Measurements from ENCODE around the gene MCRIP2. TPM values are rescaled to one million over a fixed set of nuclear protein-coding genes. Genes with fewer than 3 reads are reported as not detected.

Gene MCRIP2
- polyA plus RNA-seq, 2 of the 4 experiments (the other 2 are of a cell fraction): 10.7 to 21.3 TPM

GRCh38 chr16:670485-671352 lies 29.1 kb downstream of the MCRIP2 start:
- no peak for FAIRE-seq
- Histone ChIP-seq H3K4me3 (no peak overlapping the region), H3K4me2 (no peak overlapping the region), H3K4me1 (peaks cover 25% of the 10 kb centered on the region), H3K9me3 (no peaks in the 10 kb centered on the region), H3K27ac (no peak overlapping the region)
- DNase-seq (ENCODE audit: low read depth in 1 of 2, low spot score in 1 of 2): no peak
- CTCF ChIA-PET: interaction anchor here (0.6 to 2.3 kb wide), 8 partner anchors 8 to 1470 kb away, joined by 3 to 8 read pairs (median 3); partner anchors contain the start of gene PIGQ
- POLR2A ChIA-PET: interaction anchor here (0.6 kb wide), 1 partner anchor 13 kb away, joined by 3 read pairs; the partner anchor contains the start of gene JMJD8
- no peak for ATAC-seq
- TF ChIP-seq POLR2A (IDR thresholded peaks at IDR 0.05; ENCODE audit: low read length): no peak
- no peak for TF ChIP-seq TP53 (CRISPR knock-in tag; IDR thresholded peaks at IDR 0.05)
- no peak for TF ChIP-seq FOXS1 (CRISPR knock-in tag; IDR thresholded peaks at IDR 0.05)
- TF ChIP-seq HES2 (IDR thresholded peaks at IDR 0.05): no peak
- WGBS (ENCODE audit: missing lambda C conversion rate): 91% methylated on average over 46 of the region's 52 CpGs

GRCh38 chr16:671353-672131 lies 29.9 kb downstream of the MCRIP2 start:
- TF ChIP-seq TP53 (CRISPR knock-in tag; IDR thresholded peaks at IDR 0.05): no peak
- no peak for TF ChIP-seq GATA3 (IDR thresholded peaks at IDR 0.05; ENCODE audit: borderline replicate concordance)
- TF ChIP-seq CBX8 (IDR thresholded peaks at IDR 0.05): no peak
- TF ChIP-seq CHD4 (IDR thresholded peaks at IDR 0.05; ENCODE audit: borderline replicate concordance): no peak
- no peak for TF ChIP-seq KDM1A (IDR thresholded peaks at IDR 0.05; ENCODE audit: low read depth)
- TF ChIP-seq PHF8 (IDR thresholded peaks at IDR 0.05; ENCODE audit: borderline replicate concordance, low read depth): no peak
- TF ChIP-seq ATOH8 (CRISPR knock-in tag; IDR thresholded peaks at IDR 0.05; ENCODE audit: low read depth): no peak
- no peak for TF ChIP-seq CBX2 (IDR thresholded peaks at IDR 0.05; ENCODE audit: borderline replicate concordance, low read depth)
- no peak for TF ChIP-seq HOXB5 (CRISPR knock-in tag; IDR thresholded peaks at IDR 0.05)
- no peak for TF ChIP-seq JUNB (IDR thresholded peaks at IDR 0.05)
- no peak for TF ChIP-seq ESRRA (IDR thresholded peaks at IDR 0.05; ENCODE audit: borderline replicate concordance, low read length)
- no peak for TF ChIP-seq NFE2L2 (conservative IDR thresholded peaks at IDR 0.05; ENCODE audit: low read length)
- TF ChIP-seq ZSCAN20 (CRISPR knock-in tag; IDR thresholded peaks at IDR 0.05): no peak
- TF ChIP-seq PBX3 (IDR thresholded peaks at IDR 0.05): no peak
- no peak for TF ChIP-seq MAX (IDR thresholded peaks at IDR 0.05)
- TF ChIP-seq ZNF302 (CRISPR knock-in tag; IDR thresholded peaks at IDR 0.05): no peak
- TF ChIP-seq FOSL2 (IDR thresholded peaks at IDR 0.05): no peak
- no peak for TF ChIP-seq FOSL2 (CRISPR knock-in tag; IDR thresholded peaks at IDR 0.05)
- TF ChIP-seq CEBPB (IDR thresholded peaks at IDR 0.05): no peak
- no peak for TF ChIP-seq FOXS1 (CRISPR knock-in tag; IDR thresholded peaks at IDR 0.05)
- no peak for TF ChIP-seq RAD21 (conservative IDR thresholded peaks at IDR 0.05 in 1 of 2, IDR thresholded peaks at IDR 0.05 in 1 of 2)
- Histone ChIP-seq H3K4me1 (peaks cover 28% of the 10 kb centered on the region), H3K4me3 (no peak overlapping the region), H3K9me3 (no peaks in the 10 kb centered on the region), H3K27ac (no peak overlapping the region), H3K4me2 (no peak overlapping the region)
- POLR2A ChIA-PET: no interaction called here
- DNase-seq (ENCODE audit: low read depth in 1 of 2, low spot score in 1 of 2) (no peak), FAIRE-seq (no peak), ATAC-seq (no peak)
- CTCF ChIA-PET: interaction anchor here (0.6 to 2.3 kb wide), 7 partner anchors 11 to 1469 kb away, joined by 3 to 8 read pairs (median 3); partner anchors contain the start of gene PIGQ
- 92% methylated on average over 25 of the region's 40 CpGs for WGBS (ENCODE audit: missing lambda C conversion rate)
